B cell (primary cell): ENCODE measurements around the gene TWNK.

Experiments used
- CTCF ChIP-seq: fragments of 200-600 bp; IDR thresholded peaks from one replicate; pipeline ENCODE4 v1.8.0; 2022; ENCODE audit warnings: antibody characterized with exemption, mild to moderate bottlenecking
- EZH2 ChIP-seq: IDR thresholded peaks from 2 replicates; pipeline ENCODE4 v1.6.1; 2012; ENCODE audit warnings: borderline replicate concordance, low read depth, mild to moderate bottlenecking, moderate library complexity, low read length; ENCODE audit not compliant: insufficient read depth, poor library complexity, severe bottlenecking

GRCh38 chr10:101013365-101013825 is 26.1 kb downstream of the TWNK start:
- TF ChIP-seq CTCF (no peak), EZH2 (no peak)
